Parathyroid adenoma (tissue), 2 donors: Measurements from ENCODE around the gene P2RX2.

Experiments
- H2AFZ ChIP-seq: fragments of 300-600 bp; sonication (generic); one replicate; pipeline ENCODE4 v1.7.0; 2017; ENCODE audit warnings: antibody characterized with exemption, mild to moderate bottlenecking
- H3K27ac ChIP-seq: fragments of 300-600 bp; sonication (generic); one replicate; pipeline ENCODE4 v1.7.0; 2017
- H3K27me3 ChIP-seq: fragments of 300-600 bp; sonication (generic); one replicate; pipeline ENCODE4 v1.7.0; 2017; ENCODE audit warnings: low read length; ENCODE audit not compliant: control insufficient read depth, insufficient read depth
- H3K36me3 ChIP-seq: fragments of 300-600 bp; sonication (generic); one replicate; pipeline ENCODE4 v1.7.0; 2017; ENCODE audit warnings: low read length; ENCODE audit not compliant: control insufficient read depth, insufficient read depth
- H3K4me1 ChIP-seq: fragments of 300-600 bp; sonication (generic); one replicate; pipeline ENCODE4 v1.7.0; 2017; ENCODE audit warnings: control low read depth
- H3K4me2 ChIP-seq: fragments of 300-600 bp; sonication (generic); one replicate; pipeline ENCODE4 v1.7.0; 2017; ENCODE audit warnings: low read length
- H3K4me3 ChIP-seq: fragments of 300-600 bp; sonication (generic); one replicate; pipeline ENCODE4 v1.7.0; 2017; ENCODE audit warnings: low read depth, low read length
- H3K79me2 ChIP-seq: fragments of 300-600 bp; sonication (generic); one replicate; pipeline ENCODE4 v1.7.0; 2017; ENCODE audit warnings: control low read depth
- H3K9ac ChIP-seq: fragments of 300-600 bp; sonication (generic); one replicate; pipeline ENCODE4 v1.7.0; 2017; ENCODE audit warnings: mild to moderate bottlenecking
- H3K9me3 ChIP-seq: fragments of 300-600 bp; sonication (generic); one replicate; pipeline ENCODE4 v1.7.0; 2017; ENCODE audit warnings: low read length; ENCODE audit not compliant: control insufficient read depth
- CTCF ChIP-seq: fragments of 300-600 bp; sonication (generic); IDR thresholded peaks from one replicate; pipeline ENCODE4 v1.7.0; 2017; ENCODE audit warnings: antibody characterized with exemption, mild to moderate bottlenecking
- donor health status: primary hyperparathyroidism.

Gene P2RX2

GRCh38 chr12:132639956-132640520, 21.5 kb downstream of the P2RX2 start:
- no peaks in the 10 kb centered on the region for H3K27me3 ChIP-seq
- no peaks in the 10 kb centered on the region for H3K4me1 ChIP-seq
- no peak overlapping the region for H2AFZ ChIP-seq
- no peaks in the 10 kb centered on the region for H3K79me2 ChIP-seq
- TF ChIP-seq CTCF = no peak
- H3K4me3 ChIP-seq = no peak overlapping the region
- no peak overlapping the region for H3K27ac ChIP-seq
- no peak overlapping the region for H3K9ac ChIP-seq
- no peaks in the 10 kb centered on the region for H3K9me3 ChIP-seq
- H3K36me3 ChIP-seq = no peaks in the 10 kb centered on the region
- no peak overlapping the region for H3K4me2 ChIP-seq

- Histone ChIP-seq H3K4me3 (no peak overlapping the region), H2AFZ (no peak overlapping the region), H3K4me2 (no peak overlapping the region), H3K27ac (no peak overlapping the region), H3K9ac (no peak overlapping the region), H3K27me3 (no peaks in the 10 kb centered on the region), H3K36me3 (no peaks in the 10 kb centered on the region), H3K9me3 (no peaks in the 10 kb centered on the region), H3K4me1 (no peaks in the 10 kb centered on the region), H3K79me2 (no peaks in the 10 kb centered on the region)
- no peak for TF ChIP-seq CTCF
Observed at GRCh38 chr12:132640936-132641335, 22.4 kb downstream of the P2RX2 start.

- Histone ChIP-seq H3K27ac (no peak overlapping the region), H2AFZ (no peak overlapping the region), H3K79me2 (no peaks in the 10 kb centered on the region), H3K9me3 (no peaks in the 10 kb centered on the region), H3K4me1 (no peaks in the 10 kb centered on the region), H3K4me2 (no peak overlapping the region), H3K27me3 (no peaks in the 10 kb centered on the region), H3K4me3 (no peak overlapping the region), H3K36me3 (no peaks in the 10 kb centered on the region), H3K9ac (no peak overlapping the region)
- TF ChIP-seq CTCF = no peak
Observed at GRCh38 chr12:132641811-132642650, 23.5 kb downstream of the P2RX2 start.

GRCh38 chr12:132642846-132643835, 24.6 kb downstream of the P2RX2 start:
- Histone ChIP-seq H3K9ac (no peak overlapping the region), H3K36me3 (no peaks in the 10 kb centered on the region), H3K79me2 (no peaks in the 10 kb centered on the region), H3K27me3 (no peaks in the 10 kb centered on the region), H3K27ac (no peak overlapping the region), H3K4me2 (no peak overlapping the region), H3K9me3 (no peaks in the 10 kb centered on the region), H3K4me1 (no peaks in the 10 kb centered on the region), H3K4me3 (no peak overlapping the region), H2AFZ (no peak overlapping the region)
- no peak for TF ChIP-seq CTCF
